ENCODE measurements around the gene GATAD2A.

Gene GATAD2A

GRCh38 chr19:19554074-19555023 is 148.9 kb downstream of the GATAD2A start:
- no peak overlapping the region for H3K9ac ChIP-seq (ENCODE audit: insufficient read length, low read depth)
- H3K36me3 ChIP-seq (ENCODE audit: insufficient read depth, insufficient read length, low read length) = peaks cover 5% of the 10 kb centered on the region
- no peak overlapping the region for H3K4me3 ChIP-seq (ENCODE audit: insufficient read length, low read depth)
- H3K4me1 ChIP-seq (ENCODE audit: insufficient read depth, insufficient read length) = peaks cover 22% of the 10 kb centered on the region
- no peaks in the 10 kb centered on the region for H3K9me3 ChIP-seq (ENCODE audit: insufficient read depth, low read length)
- TF ChIP-seq ZNF274 (IDR thresholded peaks at IDR 0.05; ENCODE audit: low read depth, low read length) (no peak), SUZ12 (IDR thresholded peaks at IDR 0.05; ENCODE audit: extremely low read depth, insufficient read depth, insufficient read length) (no peak), YY1 (IDR thresholded peaks at IDR 0.05; ENCODE audit: insufficient read depth, insufficient read length) (no peak)
- no peaks in the 10 kb centered on the region for H3K27me3 ChIP-seq (ENCODE audit: insufficient read depth, insufficient read length)
- no peak for DNase-seq (ENCODE audit: low read depth, low spot score)

- Histone ChIP-seq H3K36me3 (ENCODE audit: insufficient read depth, insufficient read length, low read length) (peaks cover 35% of the 10 kb centered on the region), H3K4me3 (ENCODE audit: insufficient read length, low read depth) (no peak overlapping the region), H3K4me1 (ENCODE audit: insufficient read depth, insufficient read length) (peaks cover 5% of the 10 kb centered on the region), H3K27me3 (ENCODE audit: insufficient read depth, insufficient read length) (no peaks in the 10 kb centered on the region), H3K9me3 (ENCODE audit: insufficient read depth, low read length) (no peaks in the 10 kb centered on the region), H3K9ac (ENCODE audit: insufficient read length, low read depth) (no peak overlapping the region)
- TF ChIP-seq YY1 (IDR thresholded peaks at IDR 0.05; ENCODE audit: insufficient read depth, insufficient read length) = no peak
- DNase-seq (ENCODE audit: low read depth, low spot score) = no peak
These were observed 152.6 kb downstream of the GATAD2A start for GRCh38 chr19:19558055-19558454.

All from NT2/D1 (cell line).